VCaP (cell line): Measurements from ENCODE around the gene APOL4.
A peak's percentile ranks its signal among the peaks of the same experiment; 100 is the strongest.
"Not testable (repeated sequence)": the region's sequence is repeated elsewhere in the genome, so short reads cannot be mapped to it uniquely, and the experiment has no call there.

Experiments
- H3K27ac ChIP-seq: fragments of 450-650 bp; 2 replicates; pipeline ENCODE4 v1.5.1; 2017
- CTCF ChIP-seq: fragments of 450-650 bp; conservative IDR thresholded peaks from 2 replicates; pipeline ENCODE4 v1.5.1; 2017; ENCODE audit warnings: mild to moderate bottlenecking, moderate library complexity

APOL4 gene

GRCh38 chr22:36201630-36202319 lies at the start of gene APOL4:
TSS of gene APOL4 (minus strand) at chr22:36201809. CDS start at chr22:36201734, 75 bp downstream.
- no peak for TF ChIP-seq CTCF
- H3K27ac ChIP-seq, result peak within 1 kb of the TSS; percentile 98

GRCh38 chr22:36250292-36250960 lies 48.8 kb upstream of the APOL4 start:
- H3K27ac ChIP-seq, result not testable (repeated sequence)

- no peak for TF ChIP-seq CTCF
- no peak overlapping the region for H3K27ac ChIP-seq
Measured at GRCh38 chr22:36249160-36249559, 47.6 kb upstream of the APOL4 start.

- no peak overlapping the region for H3K27ac ChIP-seq
- no peak for TF ChIP-seq CTCF
Measured at GRCh38 chr22:36247955-36248354, 46.3 kb upstream of the APOL4 start.

GRCh38 chr22:36246718-36247117 lies 45.1 kb upstream of the APOL4 start:
- no peak for TF ChIP-seq CTCF
- H3K27ac ChIP-seq, result no peak overlapping the region

- no peak for TF ChIP-seq CTCF
- H3K27ac ChIP-seq, result no peak overlapping the region
Measured at GRCh38 chr22:36245805-36246356, 44.3 kb upstream of the APOL4 start.

- H3K27ac ChIP-seq, result no peak overlapping the region
- no peak for TF ChIP-seq CTCF
Measured at GRCh38 chr22:36244522-36245391, 43.1 kb upstream of the APOL4 start.
